Fibroblast of the aortic adventitia (primary cell): ENCODE measurements around the gene GPR39. TPM values are rescaled to one million over a fixed set of nuclear protein-coding genes. Genes with fewer than 3 reads are reported as not detected.

Experiments
- DNase-seq: peaks from one replicate; pipeline ENCODE4 v3.0.0-alpha.2; 2010; ENCODE audit warnings: low read depth
- H3K4me3 ChIP-seq: 2 replicates; pipeline ENCODE4 v1.5.1; 2011; ENCODE audit warnings: low read depth, mild to moderate bottlenecking, control low read depth, low read length, moderate library complexity
- total RNA-seq: library from RNA; depleted of rRNA; stranded (reverse); fragments of >200 nt; gene quantifications from 2 replicates; pipeline ENCODE4 v1.2.3, GENCODE V29; 2012; ENCODE audit warnings: low replicate concordance
- TF ChIP-seq, protein P1 (sequence below): IDR thresholded peaks from 2 replicates; pipeline ENCODE4 v1.5.1; 2011; ENCODE audit warnings: mild to moderate bottlenecking, low read length, control low read depth, inconsistent platforms; ENCODE audit not compliant: insufficient read depth

The GPR39 gene
- total RNA-seq, 1 donor = 12.7 TPM

DNA sequence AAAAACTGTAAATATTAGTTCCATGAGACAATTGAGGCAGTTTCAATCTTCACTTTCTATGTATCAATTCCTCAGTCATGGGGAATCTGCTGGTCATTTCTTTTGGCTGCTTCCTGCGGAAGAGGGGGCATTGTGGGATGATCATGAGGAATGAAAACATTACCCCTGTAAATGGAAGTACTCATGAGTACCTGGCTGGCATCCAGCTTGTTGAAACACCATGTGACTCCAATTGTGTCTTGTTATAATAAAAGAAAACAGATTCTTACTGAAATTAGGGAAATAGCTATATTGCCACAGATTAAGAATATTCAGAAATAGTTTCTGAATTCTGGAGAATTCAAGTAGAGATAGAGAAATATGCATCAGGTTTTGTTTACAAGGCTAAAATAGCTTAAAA lies 41.6 kb upstream of the GPR39 start:
- H3K4me3 ChIP-seq = no peak overlapping the region
- peak; percentile 29 for DNase-seq
- TF ChIP-seq, protein P1, sequence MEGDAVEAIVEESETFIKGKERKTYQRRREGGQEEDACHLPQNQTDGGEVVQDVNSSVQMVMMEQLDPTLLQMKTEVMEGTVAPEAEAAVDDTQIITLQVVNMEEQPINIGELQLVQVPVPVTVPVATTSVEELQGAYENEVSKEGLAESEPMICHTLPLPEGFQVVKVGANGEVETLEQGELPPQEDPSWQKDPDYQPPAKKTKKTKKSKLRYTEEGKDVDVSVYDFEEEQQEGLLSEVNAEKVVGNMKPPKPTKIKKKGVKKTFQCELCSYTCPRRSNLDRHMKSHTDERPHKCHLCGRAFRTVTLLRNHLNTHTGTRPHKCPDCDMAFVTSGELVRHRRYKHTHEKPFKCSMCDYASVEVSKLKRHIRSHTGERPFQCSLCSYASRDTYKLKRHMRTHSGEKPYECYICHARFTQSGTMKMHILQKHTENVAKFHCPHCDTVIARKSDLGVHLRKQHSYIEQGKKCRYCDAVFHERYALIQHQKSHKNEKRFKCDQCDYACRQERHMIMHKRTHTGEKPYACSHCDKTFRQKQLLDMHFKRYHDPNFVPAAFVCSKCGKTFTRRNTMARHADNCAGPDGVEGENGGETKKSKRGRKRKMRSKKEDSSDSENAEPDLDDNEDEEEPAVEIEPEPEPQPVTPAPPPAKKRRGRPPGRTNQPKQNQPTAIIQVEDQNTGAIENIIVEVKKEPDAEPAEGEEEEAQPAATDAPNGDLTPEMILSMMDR = no peak

DNA sequence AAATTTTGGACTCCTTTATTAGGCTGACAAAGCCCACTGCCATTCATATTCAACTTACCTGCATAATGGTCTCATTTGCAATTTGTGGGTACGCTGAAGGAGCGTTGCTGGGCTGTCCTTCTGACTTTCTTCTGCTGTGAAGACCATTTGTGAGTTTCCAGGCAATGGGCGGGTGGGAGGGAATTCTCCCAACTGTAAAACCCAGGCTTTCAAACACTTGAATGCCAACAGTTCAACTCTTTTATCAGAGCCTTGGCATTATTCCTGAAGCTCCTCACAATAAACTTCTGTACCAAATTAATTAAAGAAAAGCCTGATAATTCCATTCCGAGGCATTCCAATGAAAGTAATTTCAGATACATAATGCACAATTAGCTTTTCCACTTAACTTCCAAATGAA lies 35.2 kb upstream of the GPR39 start:
- no peak overlapping the region for H3K4me3 ChIP-seq
- TF ChIP-seq, protein P1 = no peak
- no peak for DNase-seq

DNA sequence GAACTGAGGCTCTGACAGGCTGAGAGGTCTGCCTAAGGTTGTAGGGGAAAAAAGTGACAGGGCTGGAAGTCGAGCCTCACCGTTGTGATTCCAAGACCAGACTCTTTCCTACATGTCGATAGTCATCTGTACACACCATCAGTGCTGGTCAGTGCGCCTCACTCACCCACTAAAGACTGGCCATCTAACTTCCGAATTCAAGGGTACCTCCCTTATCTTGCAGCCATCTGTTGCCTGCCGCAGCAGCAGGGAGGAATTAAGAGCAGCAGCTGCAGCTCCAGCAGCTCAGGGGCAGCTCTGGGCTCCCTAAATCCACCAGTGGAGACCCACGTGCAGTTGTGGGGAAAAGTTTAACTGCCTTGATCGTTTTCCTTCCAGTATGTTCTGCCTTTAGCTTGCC lies 32.6 kb upstream of the GPR39 start:
- DNase-seq = no peak
- H3K4me3 ChIP-seq = no peak overlapping the region
- TF ChIP-seq, protein P1 = no peak

DNA sequence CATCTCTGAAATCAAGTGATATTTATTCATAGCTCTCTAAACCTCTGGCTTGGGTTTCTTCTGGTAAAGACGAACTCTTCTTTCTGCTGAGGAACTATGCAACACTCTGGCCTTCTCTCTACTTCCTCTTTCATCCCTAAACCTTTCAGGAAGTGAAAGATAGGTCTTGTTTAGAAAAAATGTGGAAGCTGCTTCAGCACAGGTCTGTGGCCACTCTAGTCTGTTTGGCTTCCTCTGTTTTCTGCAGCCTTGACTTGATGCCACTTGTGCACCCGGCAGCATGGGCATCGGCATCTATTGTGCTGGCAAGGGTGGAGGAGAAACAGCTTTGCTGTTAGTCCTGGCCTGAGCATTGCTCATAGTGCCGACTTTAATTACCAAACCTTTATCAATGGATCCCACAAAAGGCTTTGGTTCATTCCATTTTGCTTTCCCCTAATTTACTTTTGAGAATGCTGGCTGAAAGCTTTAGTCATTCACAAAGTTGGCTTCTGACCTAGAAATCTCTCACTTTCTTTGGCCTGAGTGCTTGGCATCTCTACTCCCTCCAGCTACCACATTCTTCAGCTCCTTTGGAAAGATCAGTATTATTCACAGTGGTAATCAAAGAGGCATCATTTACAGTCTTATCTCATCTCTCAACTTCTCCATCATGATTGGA lies 32.0 kb upstream of the GPR39 start:
- TF ChIP-seq, protein P1 = no peak
- no peak overlapping the region for H3K4me3 ChIP-seq
- DNase-seq = peak; percentile 26

DNA sequence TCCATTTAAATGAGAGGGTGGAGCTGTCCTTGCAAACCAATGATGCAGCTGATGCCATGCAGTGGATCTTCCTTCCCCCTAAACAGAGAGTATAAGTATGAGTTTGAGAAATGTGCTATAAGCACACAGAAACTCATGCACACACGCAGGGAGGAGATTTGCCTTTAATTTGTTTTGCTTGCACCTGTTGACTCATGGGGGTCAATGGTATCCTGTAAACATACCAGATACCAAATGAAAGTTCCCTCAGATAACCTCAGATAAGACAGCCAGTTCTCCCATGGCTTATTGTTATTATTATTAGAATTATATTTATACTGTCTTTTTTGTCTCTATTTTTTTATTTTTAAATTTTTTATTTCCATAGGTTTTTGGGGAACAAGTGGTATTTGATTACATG lies 29.5 kb upstream of the GPR39 start:
- TF ChIP-seq, protein P1 = no peak
- no peak for DNase-seq
- no peak overlapping the region for H3K4me3 ChIP-seq

DNA sequence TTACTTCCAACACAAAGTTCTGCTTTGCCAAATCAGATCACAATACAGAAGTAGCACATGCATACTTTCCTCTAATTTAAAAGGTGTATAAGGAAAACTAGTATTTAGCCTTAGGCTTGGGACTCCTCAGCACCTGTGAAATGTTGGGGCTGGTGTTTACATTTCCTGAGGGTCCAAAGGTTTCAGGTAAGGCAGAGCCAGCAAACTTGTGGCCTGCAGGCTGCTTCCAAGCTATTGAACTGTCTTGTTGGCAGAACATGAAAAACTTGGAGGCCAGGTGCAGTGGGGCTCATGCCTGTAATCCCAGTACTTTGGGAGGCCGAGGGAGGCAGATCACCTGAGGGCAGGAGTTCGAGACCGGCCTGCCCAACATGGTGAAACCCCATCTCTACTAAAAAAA lies 26.5 kb upstream of the GPR39 start:
- H3K4me3 ChIP-seq = no peak overlapping the region
- DNase-seq = no peak
- TF ChIP-seq, protein P1 = no peak

DNA sequence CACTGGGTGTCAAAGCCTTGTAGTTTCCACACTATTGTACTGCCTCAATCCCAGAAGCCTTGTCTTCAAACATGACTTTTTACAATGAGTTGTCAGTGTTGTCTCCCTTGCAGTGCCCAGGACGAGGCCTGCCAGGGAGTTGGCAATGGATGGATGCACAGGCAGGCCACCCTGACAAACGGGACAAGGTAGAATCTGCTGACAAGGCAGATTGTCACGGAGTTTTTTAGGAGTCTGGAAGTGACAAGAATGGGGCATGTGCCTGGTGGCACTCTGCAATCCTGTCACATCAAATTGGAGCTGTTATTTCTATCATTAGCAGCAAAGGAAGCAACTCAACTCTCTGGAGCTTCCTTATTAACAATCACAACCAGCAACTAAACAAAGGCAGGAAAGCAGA lies 25.2 kb upstream of the GPR39 start:
- DNase-seq = no peak
- H3K4me3 ChIP-seq = no peak overlapping the region
- TF ChIP-seq, protein P1 = no peak
